WERI-Rb-1 (cell line): ENCODE data around the gene DNASE1L1.

Source experiments
- DNase-seq: peaks from one replicate; pipeline ENCODE4 v3.0.0-alpha.2; 2020
- H3K27ac ChIP-seq: fragments of 250-450 bp; sonication (Bioruptor Pico); 2 replicates; pipeline ENCODE4 v1.5.1; 2020; ENCODE audit warnings: mild to moderate bottlenecking, moderate library complexity
- H3K27me3 ChIP-seq: fragments of 250-450 bp; sonication (Bioruptor Pico); 2 replicates; pipeline ENCODE4 v1.5.1; 2021; ENCODE audit warnings: mild to moderate bottlenecking, low read depth, moderate library complexity; ENCODE audit not compliant: insufficient read depth, severe bottlenecking
- H3K36me3 ChIP-seq: fragments of 250-450 bp; sonication (Bioruptor Pico); 2 replicates; pipeline ENCODE4 v1.5.1; 2020; ENCODE audit warnings: mild to moderate bottlenecking, moderate library complexity
- H3K4me3 ChIP-seq: 2 replicates; pipeline ENCODE4 v1.5.1; 2011; ENCODE audit warnings: low read depth, mild to moderate bottlenecking, control low read depth, low read length
- H3K9me3 ChIP-seq: fragments of 250-450 bp; sonication (Bioruptor Pico); 2 replicates; pipeline ENCODE4 v1.5.1; 2021; ENCODE audit warnings: mild to moderate bottlenecking, moderate library complexity; ENCODE audit not compliant: severe bottlenecking
- CTCF ChIP-seq: IDR thresholded peaks from 2 replicates; pipeline ENCODE4 v1.5.1; 2011; ENCODE audit warnings: low read depth, mild to moderate bottlenecking, control low read depth, inconsistent platforms, low read length

DNASE1L1 gene

DNA sequence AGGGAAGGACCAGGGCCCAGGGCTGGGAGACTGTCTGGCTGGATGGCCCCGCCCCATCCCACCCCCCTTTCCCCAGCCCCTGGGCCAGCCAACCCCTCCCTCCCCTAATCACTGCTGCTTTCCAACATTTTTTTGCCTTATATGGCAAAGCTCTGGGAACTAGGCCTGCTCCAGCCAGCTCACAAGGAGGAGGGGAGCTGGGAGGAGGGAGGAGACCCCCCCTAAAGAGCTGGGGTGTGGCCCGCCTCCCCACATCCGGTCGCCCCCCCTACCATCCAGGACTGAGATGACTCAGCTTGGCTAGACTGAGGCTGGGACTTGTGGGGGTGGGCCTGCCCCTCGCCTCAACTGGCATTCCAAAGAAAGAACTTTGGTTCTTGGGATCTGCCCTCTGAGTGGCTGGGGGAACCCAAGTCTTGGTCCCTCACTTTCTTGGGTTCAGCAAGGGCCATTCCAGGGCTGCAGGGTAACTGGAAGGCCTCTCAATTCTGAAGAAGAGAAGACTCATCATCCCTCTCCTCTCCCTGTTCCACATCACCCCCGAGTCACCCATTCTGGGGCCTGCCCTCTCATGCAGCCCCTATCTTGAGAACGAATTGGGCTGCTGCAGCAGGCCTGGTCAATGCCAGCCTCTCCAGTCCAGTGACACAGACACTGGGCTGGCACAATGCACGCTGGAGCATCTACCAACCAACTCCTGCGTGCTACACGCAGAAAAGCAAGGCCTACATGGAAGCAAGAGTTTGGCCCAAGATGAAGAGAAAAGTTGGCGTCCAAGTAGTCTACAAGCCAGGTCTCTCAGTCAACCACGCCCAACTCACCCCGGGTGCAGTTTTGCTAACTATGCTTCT is 39.4 kb downstream of the DNASE1L1 start:
- peak; percentile 83 for DNase-seq
- peak overlapping the region; percentile 70 for H3K27ac ChIP-seq
- H3K4me3 ChIP-seq = peak overlapping the region; percentile 54
- H3K9me3 ChIP-seq = no peaks in the 10 kb centered on the region
- TF ChIP-seq CTCF = no peak
- H3K36me3 ChIP-seq = peaks cover 56% of the 10 kb centered on the region
- H3K27me3 ChIP-seq = peaks cover 4% of the 10 kb centered on the region

GRCh38 chrX:154368630-154369448 is 40.2 kb downstream of the DNASE1L1 start:
- peaks cover 7% of the 10 kb centered on the region for H3K27me3 ChIP-seq
- no peak for TF ChIP-seq CTCF
- H3K36me3 ChIP-seq = peaks cover 64% of the 10 kb centered on the region
- no peaks in the 10 kb centered on the region for H3K9me3 ChIP-seq
- peak overlapping the region; percentile 54 for H3K4me3 ChIP-seq
- peak overlapping the region; percentile 66 for H3K27ac ChIP-seq
- peak; percentile 59 for DNase-seq

DNA sequence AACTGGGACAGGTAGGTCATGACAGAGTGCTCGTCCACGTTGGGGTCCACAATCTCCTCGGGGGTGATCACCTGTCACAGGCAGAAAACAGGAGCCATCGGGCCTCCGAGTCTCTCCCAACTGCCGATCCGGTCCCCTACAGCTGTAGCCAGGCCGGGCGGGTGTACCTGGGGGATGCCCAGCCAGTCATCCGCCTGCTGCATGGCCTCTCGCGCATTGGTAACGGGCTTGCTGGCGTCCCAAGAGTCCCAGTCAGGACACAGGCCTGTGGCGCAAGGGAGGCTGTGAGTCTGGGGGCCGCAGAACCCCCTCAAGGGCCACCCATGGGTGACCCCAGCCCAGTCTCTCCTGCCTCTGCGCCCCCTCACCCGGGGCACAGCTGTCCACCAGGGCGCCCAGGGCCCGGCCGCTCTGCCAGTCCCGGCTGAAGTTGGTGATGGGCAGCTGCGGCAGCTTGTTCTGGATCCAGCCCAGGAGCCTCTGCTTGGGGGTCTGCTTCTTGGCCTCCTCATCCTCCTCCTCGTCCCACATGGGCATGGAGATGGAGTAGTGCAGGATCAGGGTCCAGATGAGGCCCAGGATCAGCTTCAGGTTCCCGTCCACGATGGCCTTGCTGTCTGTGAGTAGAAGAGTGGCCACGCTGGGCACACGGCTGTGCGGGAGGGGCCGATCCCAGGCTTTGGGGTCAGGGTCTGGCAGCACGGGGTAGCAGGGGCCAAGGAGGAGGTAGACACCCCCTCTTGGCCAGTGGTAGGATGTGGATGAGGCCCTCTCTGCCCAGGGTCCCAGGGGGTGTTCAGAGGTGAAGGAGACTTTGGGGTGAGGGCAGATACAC is 41.4 kb downstream of the DNASE1L1 start:
- no peaks in the 10 kb centered on the region for H3K9me3 ChIP-seq
- no peak overlapping the region for H3K27ac ChIP-seq
- H3K27me3 ChIP-seq = peaks cover 7% of the 10 kb centered on the region
- no peak overlapping the region for H3K4me3 ChIP-seq
- no peak for TF ChIP-seq CTCF
- H3K36me3 ChIP-seq = peaks cover 75% of the 10 kb centered on the region
- no peak for DNase-seq

DNA sequence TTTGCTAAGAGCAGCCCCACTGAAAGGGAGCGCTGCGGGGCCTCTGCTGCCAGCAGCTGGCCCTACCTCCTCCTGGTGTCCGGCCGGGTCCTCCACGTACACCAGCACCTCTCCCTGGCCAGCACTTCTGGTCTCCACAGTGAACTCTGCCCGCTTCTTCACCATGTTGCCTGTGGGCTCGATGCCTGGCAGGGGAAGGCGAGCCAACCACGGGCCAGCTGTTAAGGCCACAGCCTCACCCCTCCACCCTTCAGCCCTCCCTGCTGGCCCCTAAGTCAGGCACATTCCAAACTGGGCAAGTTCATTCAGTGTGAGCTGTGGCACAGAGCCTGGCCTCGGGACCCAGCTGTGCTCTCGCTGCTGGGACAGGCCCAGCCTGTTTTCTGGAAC is 42.4 kb downstream of the DNASE1L1 start:
- no peak for DNase-seq
- TF ChIP-seq CTCF = no peak
- H3K27ac ChIP-seq = no peak overlapping the region

DNA sequence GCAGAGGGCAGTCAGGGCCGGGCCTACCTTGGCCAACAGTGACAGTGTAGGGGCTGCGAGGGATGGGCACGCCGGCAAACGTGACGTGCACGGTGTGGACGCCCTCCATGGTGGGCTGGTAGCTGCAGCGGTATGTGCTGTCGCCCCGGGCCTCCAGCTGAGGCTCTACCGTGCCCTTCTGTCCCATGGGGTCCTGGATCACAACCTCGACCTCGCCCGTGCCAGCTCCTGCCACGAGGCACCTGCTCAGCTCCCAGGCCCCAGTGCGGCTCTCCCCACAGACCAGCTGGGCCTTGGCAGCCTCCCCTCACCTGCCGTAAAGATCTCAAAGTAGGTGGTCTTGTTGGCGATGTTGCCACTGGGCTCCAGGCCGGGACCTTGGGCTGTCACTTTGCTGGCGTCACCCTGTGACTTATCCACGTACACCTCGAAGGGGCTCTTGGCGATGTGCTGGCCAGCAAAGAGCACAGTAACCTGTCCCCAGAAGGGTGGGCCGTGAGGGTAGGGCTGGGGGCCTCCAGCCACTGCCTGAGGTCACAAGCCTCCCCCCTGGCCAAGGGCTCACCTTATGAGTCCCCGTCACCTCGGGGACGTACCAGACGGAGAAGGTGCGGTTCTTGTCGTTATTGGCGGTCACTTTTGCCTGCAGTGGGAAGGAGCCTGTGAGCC is 42.9 kb downstream of the DNASE1L1 start:
- no peak for DNase-seq
- peaks cover 91% of the 10 kb centered on the region for H3K36me3 ChIP-seq
- TF ChIP-seq CTCF = no peak
- H3K9me3 ChIP-seq = no peaks in the 10 kb centered on the region
- H3K4me3 ChIP-seq = no peak overlapping the region
- H3K27ac ChIP-seq = no peak overlapping the region
- peaks cover 12% of the 10 kb centered on the region for H3K27me3 ChIP-seq

More for the DNA sequence above, 42.4 kb downstream of the DNASE1L1 start:
- Histone ChIP-seq H3K9me3 (no peaks in the 10 kb centered on the region), H3K4me3 (no peak overlapping the region), H3K36me3 (peaks cover 86% of the 10 kb centered on the region), H3K27me3 (peaks cover 12% of the 10 kb centered on the region)
